NB4 (cell line): ENCODE results near the gene PPFIA1.

Experiments
- POLR2A ChIP-seq: IDR thresholded peaks from 2 replicates; pipeline ENCODE4 v1.6.1; 2011; ENCODE audit warnings: mild to moderate bottlenecking; ENCODE audit not compliant: insufficient read length; ENCODE audit errors: extremely low read depth
- TF ChIP-seq, protein P1 (sequence below): IDR thresholded peaks from one replicate; pipeline ENCODE4 v1.5.1; 2012; ENCODE audit warnings: low read depth, low read length

DNA sequence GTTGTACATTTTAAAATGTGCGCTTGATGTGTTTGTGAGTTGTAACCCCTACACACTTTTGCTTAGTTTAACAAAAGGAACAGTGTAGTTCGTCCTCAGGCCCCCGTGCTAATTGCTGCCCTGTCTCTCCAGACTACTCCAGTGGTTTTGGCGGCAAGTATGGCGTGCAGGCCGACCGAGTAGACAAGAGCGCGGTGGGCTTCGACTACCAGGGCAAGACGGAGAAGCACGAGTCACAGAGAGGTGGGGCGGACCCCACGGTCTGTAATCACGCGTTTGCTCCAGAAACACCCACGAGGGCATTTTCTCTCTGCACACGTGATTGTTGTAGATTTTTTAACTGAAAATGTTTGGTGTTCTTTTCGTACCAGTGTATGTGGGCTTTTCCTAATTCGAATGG, 146.4 kb downstream of the PPFIA1 start:
- TF ChIP-seq, protein P1, sequence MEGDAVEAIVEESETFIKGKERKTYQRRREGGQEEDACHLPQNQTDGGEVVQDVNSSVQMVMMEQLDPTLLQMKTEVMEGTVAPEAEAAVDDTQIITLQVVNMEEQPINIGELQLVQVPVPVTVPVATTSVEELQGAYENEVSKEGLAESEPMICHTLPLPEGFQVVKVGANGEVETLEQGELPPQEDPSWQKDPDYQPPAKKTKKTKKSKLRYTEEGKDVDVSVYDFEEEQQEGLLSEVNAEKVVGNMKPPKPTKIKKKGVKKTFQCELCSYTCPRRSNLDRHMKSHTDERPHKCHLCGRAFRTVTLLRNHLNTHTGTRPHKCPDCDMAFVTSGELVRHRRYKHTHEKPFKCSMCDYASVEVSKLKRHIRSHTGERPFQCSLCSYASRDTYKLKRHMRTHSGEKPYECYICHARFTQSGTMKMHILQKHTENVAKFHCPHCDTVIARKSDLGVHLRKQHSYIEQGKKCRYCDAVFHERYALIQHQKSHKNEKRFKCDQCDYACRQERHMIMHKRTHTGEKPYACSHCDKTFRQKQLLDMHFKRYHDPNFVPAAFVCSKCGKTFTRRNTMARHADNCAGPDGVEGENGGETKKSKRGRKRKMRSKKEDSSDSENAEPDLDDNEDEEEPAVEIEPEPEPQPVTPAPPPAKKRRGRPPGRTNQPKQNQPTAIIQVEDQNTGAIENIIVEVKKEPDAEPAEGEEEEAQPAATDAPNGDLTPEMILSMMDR: no peak
- TF ChIP-seq POLR2A: no peak
